Caco-2 (cell line): ENCODE measurements around the gene ZNF609. TPM values are rescaled to one million over a fixed set of nuclear protein-coding genes. Genes with fewer than 3 reads are reported as not detected.

Experiments
- BruUV-seq: library from RNA; stranded (reverse); fragments of 400-500 nt; replicated peaks from 2 replicates; lab custom pipeline; 2021; lab: Mats Ljungman, UMichigan
- CTCF ChIA-PET: fragments of 300-600 bp; sonication (Branson Sonifier 250); formaldehyde crosslinking; loops from one replicate; lab custom pipeline; 2022; ENCODE audit warnings: antibody characterized with exemption; lab: Charles Lee
- POLR2A ChIA-PET: fragments of 300-600 bp; sonication (Branson Sonifier 250); formaldehyde crosslinking; loops from one replicate; lab custom pipeline; 2022; ENCODE audit warnings: antibody characterized with exemption; lab: Charles Lee
- DNase-seq, 2 experiments: peaks; one replicate each; pipeline versions ENCODE4 v3.0.0 to v3.0.0-alpha.2; 2020 to 2022
- H3K27me3 ChIP-seq: replicated peaks from 2 replicates; pipeline ENCODE4 v1.6.0; 2011; ENCODE audit warnings: low read length; ENCODE audit not compliant: control insufficient read depth, insufficient read depth
- H3K36me3 ChIP-seq: 2 replicates; pipeline ENCODE4 v1.5.1; 2011; ENCODE audit warnings: low read length; ENCODE audit not compliant: control insufficient read depth, insufficient read depth
- H3K4me1 ChIP-seq: fragments of 250-450 bp; sonication (Bioruptor Pico); 2 replicates; pipeline ENCODE4 v1.5.1; 2020; ENCODE audit warnings: mild to moderate bottlenecking
- H3K4me3 ChIP-seq: 2 replicates; pipeline ENCODE4 v1.5.1; 2011; ENCODE audit warnings: low read depth, mild to moderate bottlenecking, control low read depth, low read length
- H3K9me3 ChIP-seq: fragments of 250-450 bp; sonication (Bioruptor Pico); 2 replicates; pipeline ENCODE4 v1.5.1; 2020; ENCODE audit warnings: mild to moderate bottlenecking, moderate library complexity
- H3K27ac Mint-ChIP-seq: one replicate; pipeline ENCODE4 v1.8.0; 2022; ENCODE audit warnings: mixed read lengths; ENCODE audit not compliant: unreplicated experiment
- H3K27me3 Mint-ChIP-seq: one replicate; pipeline ENCODE4 v1.8.0; 2022; ENCODE audit warnings: mixed read lengths; ENCODE audit not compliant: insufficient read depth, unreplicated experiment
- H3K36me3 Mint-ChIP-seq: one replicate; pipeline ENCODE4 v1.8.0; 2022; ENCODE audit warnings: mild to moderate bottlenecking, mixed read lengths; ENCODE audit not compliant: insufficient read depth, unreplicated experiment
- H3K4me1 Mint-ChIP-seq: one replicate; pipeline ENCODE4 v1.8.0; 2022; ENCODE audit warnings: low read depth, mixed read lengths; ENCODE audit not compliant: unreplicated experiment
- H3K4me3 Mint-ChIP-seq: one replicate; pipeline ENCODE4 v1.8.0; 2022; ENCODE audit warnings: mild to moderate bottlenecking, moderate library complexity, mixed read lengths; ENCODE audit not compliant: unreplicated experiment
- H3K9me3 Mint-ChIP-seq: one replicate; pipeline ENCODE4 v1.8.0; 2022; ENCODE audit warnings: mixed read lengths; ENCODE audit not compliant: unreplicated experiment
- CTCF ChIP-seq, 2 experiments: fragments of 200-600 bp in 1 of 2; IDR thresholded peaks; 1 replicate in 1 of 2; 2 replicates in 1 of 2; pipeline versions ENCODE4 v1.5.1 to v1.8.0; 2011 to 2022; ENCODE audit warnings: antibody characterized with exemption in 1 of 2, control low read depth in 1 of 2, inconsistent platforms in 1 of 2, low read depth in 1 of 2, low read length in 1 of 2, mild to moderate bottlenecking in 1 of 2, moderate library complexity in 1 of 2; ENCODE audit not compliant: insufficient read depth in 1 of 2, severe bottlenecking in 1 of 2, unreplicated experiment in 1 of 2
- intact Hi-C: fragments of 100-400 bp; cut with micrococcal nuclease; formaldehyde crosslinking; loops from one replicate; pipeline ENCODE4 v1.10.0; 2022; ENCODE audit not compliant: unreplicated experiment
- total RNA-seq: library from RNA; stranded (reverse); gene quantifications from 2 replicates; pipeline ENCODE4 v1.2.3, GENCODE V29; 2022

ZNF609 gene
- total RNA-seq, 1 experiment from 2014 or later: 30.1 TPM

DNA sequence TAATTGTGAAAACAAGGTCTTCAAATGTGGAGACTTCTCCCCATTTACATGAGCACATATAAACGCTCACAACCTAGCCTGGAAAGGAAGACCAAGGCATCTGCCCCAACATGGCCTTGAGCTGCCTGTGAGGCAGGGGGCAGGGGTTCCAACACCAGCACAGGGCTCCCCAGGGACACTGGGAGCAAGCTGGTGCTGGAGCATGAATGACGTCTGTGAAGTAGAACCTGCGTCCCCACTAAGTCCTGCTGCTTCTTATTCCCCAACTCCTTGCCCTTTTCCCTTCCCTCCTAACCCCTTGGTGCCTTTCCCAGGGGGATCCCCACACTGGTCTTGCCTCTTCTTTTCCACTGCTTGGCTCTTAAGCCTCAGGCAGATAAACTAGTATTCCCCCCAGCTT lies 221.9 kb downstream of the ZNF609 start:
- POLR2A ChIA-PET: no interaction called here
- peaks cover 74% of the 10 kb centered on the region for H3K36me3 Mint-ChIP-seq
- no peaks in the 10 kb centered on the region for H3K9me3 Mint-ChIP-seq
- no peaks in the 10 kb centered on the region for H3K4me1 ChIP-seq
- TF ChIP-seq CTCF (IDR thresholded peaks at IDR 0.05; ENCODE audit: insufficient read depth in 1 of 2, low read depth in 1 of 2, low read length in 1 of 2, severe bottlenecking in 1 of 2, unreplicated experiment in 1 of 2): no peak
- no peak overlapping the region for H3K27ac Mint-ChIP-seq
- no peaks in the 10 kb centered on the region for H3K27me3 ChIP-seq
- H3K27me3 Mint-ChIP-seq: no peaks in the 10 kb centered on the region
- CTCF ChIA-PET: interaction anchor here (0.6 to 0.9 kb wide), 4 partner anchors 46 to 313 kb away, joined by 3 to 6 read pairs (median 4); no protein-coding TSS in a partner anchor
- BruUV-seq: no TSS peak
- no peaks in the 10 kb centered on the region; the same call in none of the 2 replicates for H3K36me3 ChIP-seq
- no peak overlapping the region for H3K4me3 Mint-ChIP-seq
- no peaks in the 10 kb centered on the region for H3K4me1 Mint-ChIP-seq
- no peaks in the 10 kb centered on the region for H3K9me3 ChIP-seq
- H3K4me3 ChIP-seq: no peak overlapping the region
- intact Hi-C loops: loop anchor here (5.0 kb wide), 1 partner anchor 470 kb away; no protein-coding TSS in a partner anchor
- DNase-seq: no peak

DNA sequence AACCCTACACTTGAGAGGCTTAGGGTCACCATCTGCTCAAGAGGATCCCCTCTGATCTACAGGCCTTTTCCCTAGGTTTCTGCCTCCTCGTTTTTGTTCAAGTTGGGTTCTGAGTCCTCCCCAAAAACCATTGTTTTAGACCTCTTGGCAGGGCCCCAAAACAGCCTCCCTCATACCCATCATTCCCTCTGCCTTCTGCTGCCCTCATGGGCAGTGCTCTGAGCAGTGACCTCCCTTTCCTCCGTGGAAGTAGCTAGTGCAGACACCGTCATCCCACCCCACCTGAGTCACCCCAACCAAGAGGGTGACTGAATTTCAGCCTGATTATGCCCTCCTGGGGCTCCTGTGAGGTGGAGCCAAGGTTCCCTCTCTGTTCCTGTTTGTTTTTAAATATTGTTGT lies 223.0 kb downstream of the ZNF609 start:
- Mint-ChIP-seq H3K4me3 (no peak overlapping the region), H3K9me3 (no peaks in the 10 kb centered on the region), H3K27ac (no peak overlapping the region), H3K36me3 (peaks cover 74% of the 10 kb centered on the region), H3K4me1 (no peaks in the 10 kb centered on the region), H3K27me3 (no peaks in the 10 kb centered on the region)
- no TSS peak for BruUV-seq
- Histone ChIP-seq H3K27me3 (no peaks in the 10 kb centered on the region), H3K4me1 (no peaks in the 10 kb centered on the region), H3K9me3 (no peaks in the 10 kb centered on the region), H3K4me3 (no peak overlapping the region), H3K36me3 (peaks cover 1% of the 10 kb centered on the region)
- intact Hi-C loops: loop anchor here (5.0 kb wide), 1 partner anchor 471 kb away; no protein-coding TSS in a partner anchor
- DNase-seq: no peak
- no peak for TF ChIP-seq CTCF (IDR thresholded peaks at IDR 0.05; ENCODE audit: insufficient read depth in 1 of 2, low read depth in 1 of 2, low read length in 1 of 2, severe bottlenecking in 1 of 2, unreplicated experiment in 1 of 2)
- ChIA-PET CTCF (interaction anchor here (0.9 kb wide), 1 partner anchor 45 kb away, joined by 3 read pairs; no protein-coding TSS in a partner anchor), POLR2A (no interaction called here)

GRCh38 chr15:64685230-64685888 lies 225.0 kb downstream of the ZNF609 start:
- no peak for DNase-seq
- H3K36me3 Mint-ChIP-seq: peaks cover 82% of the 10 kb centered on the region
- H3K9me3 ChIP-seq: no peaks in the 10 kb centered on the region
- TF ChIP-seq CTCF (IDR thresholded peaks at IDR 0.05; ENCODE audit: insufficient read depth in 1 of 2, low read depth in 1 of 2, low read length in 1 of 2, severe bottlenecking in 1 of 2, unreplicated experiment in 1 of 2): no peak
- H3K27me3 ChIP-seq: no peaks in the 10 kb centered on the region
- no peaks in the 10 kb centered on the region for H3K4me1 Mint-ChIP-seq
- H3K9me3 Mint-ChIP-seq: no peaks in the 10 kb centered on the region
- BruUV-seq: no TSS peak
- no peak overlapping the region for H3K4me3 ChIP-seq
- H3K36me3 ChIP-seq: peaks cover 4% of the 10 kb centered on the region
- no peaks in the 10 kb centered on the region for H3K4me1 ChIP-seq
- H3K4me3 Mint-ChIP-seq: no peak overlapping the region
- ChIA-PET CTCF (interaction anchor here (0.6 to 3.8 kb wide), 3 partner anchors 42 to 564 kb away, joined by 4 to 34 read pairs (median 5); no protein-coding TSS in a partner anchor), POLR2A (no interaction called here)
- intact Hi-C loops: no loop called here
- H3K27ac Mint-ChIP-seq: no peak overlapping the region
- no peaks in the 10 kb centered on the region for H3K27me3 Mint-ChIP-seq
